Spleen (tissue), 11 donors: Measurements from ENCODE around the gene BTN2A1. TPM values are rescaled to one million over a fixed set of nuclear protein-coding genes. Genes with fewer than 3 reads are reported as not detected.

ENCODE experiments used
- DNase-seq: peaks from one replicate; pipeline ENCODE4 v3.0.0-alpha.2; 2020
- H3K27ac ChIP-seq, 8 donors: fragments of 200-600 bp; sonication (generic) in 7 of 8; 1 replicate in 4 of 8; 2 replicates in 4 of 8; pipeline versions ENCODE4 v1.5.0 to v1.8.0; 2016 to 2021; ENCODE audit warnings: inconsistent platforms in 4 of 8, mild to moderate bottlenecking in 4 of 8, moderate library complexity in 1 of 8
- H3K27me3 ChIP-seq, 7 donors: fragments of 200-600 bp; sonication (generic) in 6 of 7; replicated peaks in 1 of 7; 1 replicate in 4 of 7; 2 replicates in 3 of 7; pipeline versions ENCODE4 v1.5.0 to v1.8.0; 2016 to 2021; ENCODE audit warnings: inconsistent platforms in 3 of 7, mild to moderate bottlenecking in 1 of 7
- H3K36me3 ChIP-seq, 6 donors: fragments of 200-600 bp; sonication (generic) in 5 of 6; 1 replicate in 4 of 6; 2 replicates in 2 of 6; pipeline versions ENCODE4 v1.5.0 to v1.8.0; 2016 to 2021; ENCODE audit warnings: inconsistent platforms in 2 of 6
- H3K4me1 ChIP-seq, 6 donors: fragments of 200-600 bp; sonication (generic) in 5 of 6; 1 replicate in 3 of 6; 2 replicates in 3 of 6; pipeline versions ENCODE4 v1.5.0 to v1.8.0; 2016 to 2021; ENCODE audit warnings: inconsistent platforms in 3 of 6
- H3K4me3 ChIP-seq, 8 donors: fragments of 200-600 bp; sonication (generic) in 7 of 8; 1 replicate in 4 of 8; 2 replicates in 4 of 8; pipeline versions ENCODE4 v1.5.0 to v1.8.0; 2016 to 2021; ENCODE audit warnings: inconsistent platforms in 4 of 8, mild to moderate bottlenecking in 4 of 8, moderate library complexity in 2 of 8
- H3K9me3 ChIP-seq, 8 donors: fragments of 200-600 bp; sonication (generic) in 7 of 8; 1 replicate in 4 of 8; 2 replicates in 4 of 8; pipeline versions ENCODE4 v1.5.0 to v1.8.0; 2016 to 2021; ENCODE audit warnings: inconsistent platforms in 4 of 8
- POLR2A ChIP-seq, 3 donors: fragments of 450-650 bp; IDR thresholded peaks; one replicate each; pipeline ENCODE4 v1.5.1; 2017; ENCODE audit warnings: antibody characterized with exemption in 3 of 3, mild to moderate bottlenecking in 1 of 3
- POLR2AphosphoS5 ChIP-seq, 3 donors: sonication (generic); formaldehyde crosslinking; IDR thresholded peaks; one replicate each; pipeline ENCODE4 v1.5.1; 2017; ENCODE audit warnings: antibody characterized with exemption in 3 of 3
- WGBS, 5 donors: extraction: QIAGEN DNeasy Blood & Tissue Kit in 3 of 5; methylation state at CpG; one replicate each; pipeline versions ENCODE4 v1.1.5 to v1.1.7; 2013 to 2018; 5-methylcytosine and 5-hydroxymethylcytosine counted together
- intact Hi-C: fragments of 100-400 bp; cut with DNase I; formaldehyde crosslinking; loops from one replicate; pipeline ENCODE4 v1.15.0; 2023; ENCODE audit warnings: low total_unique reads
- polyA plus RNA-seq, 3 donors: library from polyadenylated mRNA; stranded (reverse); fragments of 200-250 nt; gene quantifications; one replicate each; pipeline ENCODE4 v1.2.1, GENCODE V29; 2013
- total RNA-seq, 7 donors: library from RNA; depleted of rRNA in 3 of 7; stranded (reverse); fragments of >200 nt in 3 of 7; fragmentation: NEBNext Ultra II Directional in 4 of 7; extraction: Animal tissue kit (Norgen Biotek cat#: 25700) in 4 of 7; gene quantifications; one replicate each; pipeline versions ENCODE4 v1.1.0 to v1.2.1, GENCODE V29; 2016 to 2021
- TF ChIP-seq, protein P1 (sequence below), 11 experiments: fragments of 200-600 bp in 7 of 11; fragments of 450-650 bp in 4 of 11; sonication (generic) in 4 of 11; IDR thresholded peaks in 8 of 11; conservative IDR thresholded peaks in 3 of 11; 1 replicate in 7 of 11; 2 replicates in 4 of 11; pipeline versions ENCODE4 v1.4.0 to v1.8.0; 2016 to 2021; ENCODE audit warnings: antibody characterized with exemption in 11 of 11, inconsistent platforms in 4 of 11, mild to moderate bottlenecking in 1 of 11
- donor health status: healthy with polysubstance abuse.
- donor health status: DM: no; HTN: no; CAD: no; lungs with moderate emphysema.
- donor health status: DM: no; HTN: no; CAD: no.
- donor health status: Bipolar disorder and iron deficiency.
- donor health status: healthy.
- donor health status: DM: no; HTN: no; CAD: no.
- donor health status: DM: yes; HTN: yes; CAD: no.

The BTN2A1 gene
- total and polyA plus RNA-seq, 10 donors: 17.0 to 50.8 (median 34.9) TPM

GRCh38 chr6:26427451-26427809, 30.3 kb upstream of the BTN2A1 start:
- WGBS, 5 donors: 81 to 95% (median 95%) methylated on average over 3 of the region's 3 CpGs

GRCh38 chr6:26428206-26428605, 29.5 kb upstream of the BTN2A1 start:
- intact Hi-C loops: no loop called here
- TF ChIP-seq, protein P1, sequence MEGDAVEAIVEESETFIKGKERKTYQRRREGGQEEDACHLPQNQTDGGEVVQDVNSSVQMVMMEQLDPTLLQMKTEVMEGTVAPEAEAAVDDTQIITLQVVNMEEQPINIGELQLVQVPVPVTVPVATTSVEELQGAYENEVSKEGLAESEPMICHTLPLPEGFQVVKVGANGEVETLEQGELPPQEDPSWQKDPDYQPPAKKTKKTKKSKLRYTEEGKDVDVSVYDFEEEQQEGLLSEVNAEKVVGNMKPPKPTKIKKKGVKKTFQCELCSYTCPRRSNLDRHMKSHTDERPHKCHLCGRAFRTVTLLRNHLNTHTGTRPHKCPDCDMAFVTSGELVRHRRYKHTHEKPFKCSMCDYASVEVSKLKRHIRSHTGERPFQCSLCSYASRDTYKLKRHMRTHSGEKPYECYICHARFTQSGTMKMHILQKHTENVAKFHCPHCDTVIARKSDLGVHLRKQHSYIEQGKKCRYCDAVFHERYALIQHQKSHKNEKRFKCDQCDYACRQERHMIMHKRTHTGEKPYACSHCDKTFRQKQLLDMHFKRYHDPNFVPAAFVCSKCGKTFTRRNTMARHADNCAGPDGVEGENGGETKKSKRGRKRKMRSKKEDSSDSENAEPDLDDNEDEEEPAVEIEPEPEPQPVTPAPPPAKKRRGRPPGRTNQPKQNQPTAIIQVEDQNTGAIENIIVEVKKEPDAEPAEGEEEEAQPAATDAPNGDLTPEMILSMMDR (IDR thresholded peaks at IDR 0.05 in 8 of 11, conservative IDR thresholded peaks at IDR 0.05 in 3 of 11): no peak
- TF ChIP-seq POLR2AphosphoS5 (IDR thresholded peaks at IDR 0.05) (no peak), POLR2A (IDR thresholded peaks at IDR 0.05) (no peak)
- Histone ChIP-seq H3K27me3 (no peaks in the 10 kb centered on the region), H3K36me3 (peaks cover 0 to 69% (median 1%) of the 10 kb centered on the region in 6 donors), H3K4me3 (no peak overlapping the region), H3K4me1 (peaks cover 5 to 24% (median 15%) of the 10 kb centered on the region in 6 donors), H3K27ac (no peak overlapping the region), H3K9me3 (peaks cover 0 to 5% (median 2%) of the 10 kb centered on the region in 8 donors)
- WGBS, 5 donors: 87 to 93% (median 89%) methylated on average over 2 of the region's 2 CpGs
- DNase-seq: no peak

More at GRCh38 chr6:26427451-26427809, 30.3 kb upstream of the BTN2A1 start:
- no peak overlapping the region for H3K4me3 ChIP-seq
- H3K36me3 ChIP-seq: peaks cover 0 to 69% (median 1%) of the 10 kb centered on the region in 6 donors
- TF ChIP-seq, protein P1 (IDR thresholded peaks at IDR 0.05 in 8 of 11, conservative IDR thresholded peaks at IDR 0.05 in 3 of 11): no peak
- TF ChIP-seq POLR2A (IDR thresholded peaks at IDR 0.05) (no peak), POLR2AphosphoS5 (IDR thresholded peaks at IDR 0.05) (no peak)
- no peak for DNase-seq
- H3K4me1 ChIP-seq: peaks cover 7 to 30% (median 22%) of the 10 kb centered on the region in 6 donors
- no peaks in the 10 kb centered on the region for H3K9me3 ChIP-seq
- H3K27ac ChIP-seq: no peak overlapping the region
- no peaks in the 10 kb centered on the region for H3K27me3 ChIP-seq
- intact Hi-C loops: no loop called here

- DNase-seq: no peak
- no peaks in the 10 kb centered on the region for H3K4me1 ChIP-seq
- peaks cover 0 to 21% (median 15%) of the 10 kb centered on the region in 8 donors for H3K9me3 ChIP-seq
- H3K36me3 ChIP-seq: peaks cover 0 to 73% (median 1%) of the 10 kb centered on the region in 6 donors
- H3K27ac ChIP-seq: no peak overlapping the region
- 80 to 89% (median 84%) methylated on average over 5 of the region's 5 CpGs for WGBS, 5 donors
- intact Hi-C loops: no loop called here
- H3K4me3 ChIP-seq: no peak overlapping the region
- no peak for TF ChIP-seq POLR2AphosphoS5 (IDR thresholded peaks at IDR 0.05)
- TF ChIP-seq, protein P1 (IDR thresholded peaks at IDR 0.05 in 8 of 11, conservative IDR thresholded peaks at IDR 0.05 in 3 of 11): no peak
- no peak for TF ChIP-seq POLR2A (IDR thresholded peaks at IDR 0.05)
- no peaks in the 10 kb centered on the region for H3K27me3 ChIP-seq
Observed at GRCh38 chr6:26430787-26431186, 27.0 kb upstream of the BTN2A1 start.

DNA sequence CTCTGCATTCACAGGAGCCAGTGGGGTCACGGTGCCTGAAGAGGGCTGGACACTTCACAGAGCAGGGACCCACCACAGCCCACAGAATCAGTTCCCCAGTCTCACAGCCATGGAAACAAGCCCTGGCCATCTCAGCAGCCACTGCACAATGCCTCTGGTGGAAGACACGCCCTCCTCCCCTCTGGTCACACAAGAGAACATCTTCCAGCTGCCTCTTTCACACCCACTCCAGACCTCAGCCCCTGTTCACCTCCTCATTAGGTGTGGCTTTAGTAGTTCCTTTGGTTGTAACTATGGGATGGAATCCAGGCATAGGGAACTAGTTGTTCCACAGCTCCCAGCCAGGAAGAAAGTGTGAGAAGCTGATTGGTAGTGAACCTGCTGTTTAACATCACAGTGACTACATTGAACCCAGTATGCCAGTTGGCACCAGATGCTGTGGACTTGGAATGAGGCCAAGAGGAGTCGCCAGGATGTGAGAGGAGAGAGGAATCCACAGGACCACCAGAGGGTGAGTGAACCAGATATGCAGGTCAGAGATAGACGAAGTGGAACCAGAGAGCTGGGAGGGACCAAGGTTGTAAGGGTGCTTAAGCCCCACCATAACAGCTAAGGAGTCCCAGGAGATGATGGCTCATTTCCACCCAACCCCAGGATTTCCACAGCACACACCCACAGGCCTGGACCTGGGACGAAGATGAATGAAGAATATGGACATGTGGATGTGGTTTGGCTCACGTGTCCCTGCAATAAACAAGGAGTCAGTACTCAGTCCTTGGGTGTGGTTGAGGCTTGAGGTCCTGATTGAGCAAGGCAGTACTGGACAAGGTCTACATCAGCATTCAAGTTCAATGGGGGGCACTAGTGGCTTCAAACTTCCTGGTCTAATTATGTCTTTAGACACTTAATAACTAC, 26.2 kb upstream of the BTN2A1 start:
- H3K27ac ChIP-seq: no peak overlapping the region

More for the DNA sequence above, 26.2 kb upstream of the BTN2A1 start:
- intact Hi-C loops: no loop called here
- no peaks in the 10 kb centered on the region for H3K27me3 ChIP-seq
- H3K4me3 ChIP-seq: no peak overlapping the region
- 77 to 87% (median 84%) methylated on average over 6 of the region's 6 CpGs for WGBS, 5 donors
- no peak for DNase-seq
- TF ChIP-seq, protein P1 (IDR thresholded peaks at IDR 0.05 in 8 of 11, conservative IDR thresholded peaks at IDR 0.05 in 3 of 11): no peak
- TF ChIP-seq POLR2AphosphoS5 (IDR thresholded peaks at IDR 0.05): no peak
- TF ChIP-seq POLR2A (IDR thresholded peaks at IDR 0.05): no peak
- H3K9me3 ChIP-seq: peaks cover 0 to 21% (median 15%) of the 10 kb centered on the region in 8 donors
- peaks cover 0 to 67% (median 1%) of the 10 kb centered on the region in 6 donors for H3K36me3 ChIP-seq
- H3K4me1 ChIP-seq: no peaks in the 10 kb centered on the region
